ENCODE data around the gene FSIP1. TPM values are rescaled to one million over a fixed set of nuclear protein-coding genes. Genes with fewer than 3 reads are reported as not detected.

Gene FSIP1
- total RNA-seq = 22.6 TPM

DNA sequence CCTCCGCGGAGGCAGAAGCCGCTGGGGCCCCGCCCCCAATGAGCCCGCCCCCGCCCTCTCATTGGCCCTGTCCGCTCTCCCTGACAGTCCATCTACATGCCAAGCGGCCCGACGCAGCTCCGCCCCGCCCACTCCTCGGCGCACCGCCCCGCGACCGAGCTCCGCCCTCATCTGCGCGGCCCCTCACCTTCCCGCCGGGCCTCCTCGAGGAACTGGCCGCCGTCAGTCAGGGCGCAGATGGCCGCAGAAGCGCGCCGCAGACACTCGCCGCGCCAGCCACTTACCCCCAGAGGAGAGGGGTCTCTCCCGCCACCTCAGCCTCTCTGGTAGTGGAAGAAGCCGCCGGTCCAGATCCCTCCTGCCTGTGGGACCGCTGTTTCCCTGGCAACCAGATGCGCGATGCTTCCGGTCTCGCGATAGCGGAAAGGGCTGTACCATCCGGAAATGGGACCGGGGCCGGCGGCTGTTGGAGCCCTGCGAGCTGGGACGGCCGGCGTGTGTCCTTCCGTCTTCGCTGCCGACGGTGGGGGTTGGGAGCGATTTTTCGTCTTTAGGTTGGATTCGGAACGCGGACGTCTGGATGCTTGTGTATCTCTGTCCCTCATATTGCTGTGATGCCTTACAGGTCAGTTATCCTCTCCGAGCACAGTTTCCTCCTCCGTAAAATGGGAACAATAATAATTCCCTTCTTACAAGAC is at the start of gene FSIP1:
Gene FSIP1, minus strand, starts transcription at position 401 of the 698 bp plus-strand sequence. CDS start 6,317 bp downstream, outside the sequence.

GRCh38 chr15:39580485-39581241 is 202.0 kb downstream of the FSIP1 start, which contains the start of gene THBS1:
THBS1 (plus strand) TSS chr15:39581079; CDS start chr15:39581858, 779 bp downstream.

Other genes starting within 250 kb of the FSIP1 start
- 10.4 TPM for gene THBS1, start 201.8 kb downstream of the FSIP1 start, total RNA-seq
- 30.2 TPM for gene GPR176, start 137.4 kb upstream of the FSIP1 start, total RNA-seq
- gene EIF2AK4, start 151.3 kb upstream of the FSIP1 start, total RNA-seq = 35.3 TPM

Data from diencephalon (tissue), 1 donor.